GM18499 (cell line): ENCODE results near the gene PTPRB.

Experiments used
- ATAC-seq: cut with Tn5 transposase; IDR thresholded peaks from one replicate; pipeline ENCODE4 v1.9.1; 2021; ENCODE audit warnings: moderate number of reproducible peaks; ENCODE audit not compliant: insufficient read depth, unreplicated experiment

The PTPRB gene

GRCh38 chr12:70469221-70469820 lies 167.9 kb downstream of the PTPRB start:
- no peak for ATAC-seq

- no peak for ATAC-seq
Observed at GRCh38 chr12:70468741-70469140, 168.5 kb downstream of the PTPRB start.

DNA sequence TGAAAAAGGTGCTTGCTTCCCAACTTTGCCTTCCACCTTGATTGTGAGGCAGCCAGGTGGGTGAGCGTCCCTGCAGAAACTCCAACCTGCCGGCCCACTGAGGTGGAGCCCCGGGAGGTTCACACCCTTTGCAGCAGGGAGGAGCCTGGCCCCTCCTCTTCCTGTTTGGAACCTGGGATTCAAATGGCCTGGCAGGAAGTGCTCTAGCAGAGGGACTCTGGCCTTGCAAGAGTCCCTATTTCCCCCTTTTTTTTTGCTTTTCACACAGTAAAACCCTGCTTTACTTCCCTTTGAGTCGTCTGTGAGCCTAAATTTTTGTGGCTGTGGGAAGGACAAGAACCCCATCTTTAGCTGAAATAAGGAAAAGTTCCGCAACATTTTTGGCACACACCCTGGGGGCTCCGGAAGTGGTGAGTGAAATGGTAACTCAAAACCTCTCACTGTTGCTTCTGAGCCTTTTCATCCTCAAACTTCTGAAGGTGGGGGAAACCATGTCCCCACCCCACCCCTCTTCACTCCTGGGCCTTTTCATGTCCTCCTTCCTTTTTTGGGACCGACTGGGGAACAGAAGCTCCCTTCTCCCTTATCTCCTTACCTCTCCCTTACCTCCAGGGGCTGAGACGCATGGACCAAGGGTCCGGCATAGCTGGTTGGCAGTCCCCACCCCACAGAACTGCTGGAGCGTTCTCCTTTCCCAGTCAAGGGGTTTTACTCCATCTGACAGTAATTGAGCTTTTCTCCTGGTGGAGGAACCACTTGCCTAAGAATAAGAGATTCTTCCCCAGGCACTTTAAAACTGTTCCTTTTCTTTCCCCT lies 169.1 kb downstream of the PTPRB start:
- no peak for ATAC-seq

GRCh38 chr12:70467476-70467875 lies 169.8 kb downstream of the PTPRB start:
- ATAC-seq = no peak

DNA sequence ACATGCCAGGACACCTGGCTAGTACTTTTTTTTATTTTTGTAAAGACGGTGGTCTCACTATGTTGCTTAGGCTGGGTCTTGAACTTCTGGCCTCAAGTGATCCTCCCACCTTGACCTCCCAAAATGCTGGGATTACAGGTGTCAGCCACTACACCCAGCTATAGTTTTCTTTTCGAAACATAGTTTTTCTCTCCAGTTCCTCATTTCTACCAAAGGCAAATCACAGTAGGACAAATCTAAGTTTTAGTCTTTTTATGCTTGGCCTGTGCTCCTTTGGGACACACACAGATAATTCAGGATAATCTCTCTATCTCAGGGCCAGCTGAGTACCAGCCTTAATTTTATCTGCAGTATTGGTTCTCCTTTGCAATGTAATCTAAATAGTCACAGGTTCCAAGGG lies 170.5 kb downstream of the PTPRB start:
- no peak for ATAC-seq
